Activated T-helper 2 cell treated with anti-CD3 and anti-CD28 coated beads, Interferon-gamma antibody, Interleukin-2, Interleukin-4, amounts not matched to agents 10 μg/mL and 5 μg/mL and 100 μg/mL, durations not matched to agents 14 hours and 24 hours and 36 hours (primary cell): ENCODE data around the gene THRAP3. TPM values are rescaled to one million over a fixed set of nuclear protein-coding genes. Genes with fewer than 3 reads are reported as not detected.
"Not testable (repeated sequence)": the region's sequence is repeated elsewhere in the genome, so short reads cannot be mapped to it uniquely, and the experiment has no call there.

Experiments
- DNase-seq: peaks from one replicate; pipeline ENCODE4 v3.0.0; 2021; ENCODE audit warnings: low spot score
- H3K27ac Mint-ChIP-seq: one replicate; pipeline ENCODE4 v1.8.0; 2021; ENCODE audit warnings: mixed read lengths
- H3K27me3 Mint-ChIP-seq: one replicate; pipeline ENCODE4 v1.8.0; 2021; ENCODE audit warnings: low read depth, mixed read lengths
- H3K36me3 Mint-ChIP-seq: one replicate; pipeline ENCODE4 v1.8.0; 2021; ENCODE audit warnings: low read depth, mixed read lengths
- H3K4me1 Mint-ChIP-seq: one replicate; pipeline ENCODE4 v1.8.0; 2021; ENCODE audit warnings: low read depth, mixed read lengths
- H3K4me3 Mint-ChIP-seq: one replicate; pipeline ENCODE4 v1.8.0; 2021; ENCODE audit warnings: low read depth, mild to moderate bottlenecking, moderate library complexity, mixed read lengths
- H3K9me3 Mint-ChIP-seq: one replicate; pipeline ENCODE4 v1.8.0; 2021; ENCODE audit warnings: mixed read lengths
- intact Hi-C: fragments of 100-400 bp; cut with micrococcal nuclease; formaldehyde crosslinking; loops from one replicate; pipeline ENCODE4 v1.15.1; 2023
- total RNA-seq: library from RNA; stranded (reverse); gene quantifications from 2 replicates; pipeline ENCODE4 v1.2.3, GENCODE V29; 2022

THRAP3 gene
- total RNA-seq = 159 and 164 TPM in 2 replicates

GRCh38 chr1:36223996-36224536 is at the start of gene THRAP3:
Gene THRAP3, plus strand, starts transcription at chr1:36224443. Its CDS starts 58,121 bp downstream, at chr1:36282564.
- Mint-ChIP-seq H3K27ac (peak within 1 kb of the TSS; percentile 100), H3K36me3 (peaks cover 33% of the 10 kb centered on the region), H3K9me3 (no peaks in the 10 kb centered on the region), H3K27me3 (no peaks in the 10 kb centered on the region), H3K4me1 (peaks cover 24% of the 10 kb centered on the region), H3K4me3 (peak within 1 kb of the TSS; percentile 96)
- peak; percentile 100 for DNase-seq
- intact Hi-C loops = loop anchor here (1.0 to 5.0 kb wide), 7 partner anchors 37 to 292 kb away; partner anchors contain the start of genes AGO3, SH3D21 and TRAPPC3

- Mint-ChIP-seq H3K27ac (no peak overlapping the region), H3K4me1 (peaks cover 4% of the 10 kb centered on the region), H3K4me3 (no peak overlapping the region), H3K27me3 (no peaks in the 10 kb centered on the region), H3K36me3 (peaks cover 77% of the 10 kb centered on the region), H3K9me3 (no peaks in the 10 kb centered on the region)
- intact Hi-C loops = no loop called here
- DNase-seq = no peak
These were observed 49.5 kb upstream of the THRAP3 start for GRCh38 chr1:36174713-36175112.

- Mint-ChIP-seq H3K4me1 (no peaks in the 10 kb centered on the region), H3K4me3 (no peak overlapping the region), H3K27me3 (no peaks in the 10 kb centered on the region), H3K9me3 (no peaks in the 10 kb centered on the region), H3K36me3 (peaks cover 81% of the 10 kb centered on the region), H3K27ac (no peak overlapping the region)
- intact Hi-C loops = no loop called here
- no peak for DNase-seq
These were observed 48.8 kb upstream of the THRAP3 start for GRCh38 chr1:36175137-36176095.

- intact Hi-C loops = no loop called here
- DNase-seq = no peak
- Mint-ChIP-seq H3K4me1 (no peaks in the 10 kb centered on the region), H3K9me3 (no peaks in the 10 kb centered on the region), H3K27me3 (no peaks in the 10 kb centered on the region), H3K27ac (no peak overlapping the region), H3K4me3 (no peak overlapping the region), H3K36me3 (peaks cover 81% of the 10 kb centered on the region)
These were observed 47.9 kb upstream of the THRAP3 start for GRCh38 chr1:36176106-36176949.

- H3K9me3 Mint-ChIP-seq = no peaks in the 10 kb centered on the region
- H3K27me3 Mint-ChIP-seq = no peaks in the 10 kb centered on the region
- intact Hi-C loops = no loop called here
- no peak for DNase-seq
- H3K4me1 Mint-ChIP-seq = no peaks in the 10 kb centered on the region
- H3K4me3 Mint-ChIP-seq = no peak overlapping the region
- H3K27ac Mint-ChIP-seq = no peak overlapping the region
- H3K36me3 Mint-ChIP-seq = peaks cover 71% of the 10 kb centered on the region
These were observed 46.4 kb upstream of the THRAP3 start for GRCh38 chr1:36177589-36178431.

GRCh38 chr1:36178471-36179219 is 45.6 kb upstream of the THRAP3 start:
- DNase-seq = no peak
- H3K9me3 Mint-ChIP-seq = no peaks in the 10 kb centered on the region
- no peaks in the 10 kb centered on the region for H3K4me1 Mint-ChIP-seq
- peaks cover 64% of the 10 kb centered on the region for H3K36me3 Mint-ChIP-seq
- H3K4me3 Mint-ChIP-seq = no peak overlapping the region
- H3K27ac Mint-ChIP-seq = no peak overlapping the region
- H3K27me3 Mint-ChIP-seq = no peaks in the 10 kb centered on the region
- intact Hi-C loops = no loop called here

- Mint-ChIP-seq H3K4me3 (no peak overlapping the region), H3K4me1 (no peaks in the 10 kb centered on the region), H3K9me3 (no peaks in the 10 kb centered on the region), H3K36me3 (peaks cover 58% of the 10 kb centered on the region), H3K27me3 (no peaks in the 10 kb centered on the region), H3K27ac (no peak overlapping the region)
- intact Hi-C loops = no loop called here
- DNase-seq = no peak
These were observed 45.0 kb upstream of the THRAP3 start for GRCh38 chr1:36179220-36179600.

GRCh38 chr1:36182734-36183133 is 41.5 kb upstream of the THRAP3 start:
- H3K9me3 Mint-ChIP-seq = no peaks in the 10 kb centered on the region
- H3K27me3 Mint-ChIP-seq = no peaks in the 10 kb centered on the region
- DNase-seq = no peak
- intact Hi-C loops = no loop called here
- peaks cover 2% of the 10 kb centered on the region for H3K4me1 Mint-ChIP-seq
- H3K27ac Mint-ChIP-seq = no peak overlapping the region
- H3K36me3 Mint-ChIP-seq = peaks cover 30% of the 10 kb centered on the region
- H3K4me3 Mint-ChIP-seq = no peak overlapping the region

- intact Hi-C loops = no loop called here
- H3K27me3 Mint-ChIP-seq = no peaks in the 10 kb centered on the region
- H3K36me3 Mint-ChIP-seq = peaks cover 27% of the 10 kb centered on the region
- no peak overlapping the region for H3K4me3 Mint-ChIP-seq
- H3K27ac Mint-ChIP-seq = no peak overlapping the region
- no peaks in the 10 kb centered on the region for H3K9me3 Mint-ChIP-seq
- H3K4me1 Mint-ChIP-seq = peaks cover 5% of the 10 kb centered on the region
- no peak for DNase-seq
These were observed 40.9 kb upstream of the THRAP3 start for GRCh38 chr1:36183309-36183856.

- peaks cover 5% of the 10 kb centered on the region for H3K4me1 Mint-ChIP-seq
- H3K36me3 Mint-ChIP-seq = no peaks in the 10 kb centered on the region
- intact Hi-C loops = loop anchor here (1.0 to 5.0 kb wide), 4 partner anchors 34 to 97 kb away; partner anchors contain the start of genes THRAP3 and TRAPPC3
These were observed 36.2 kb upstream of the THRAP3 start for GRCh38 chr1:36187800-36188593.

GRCh38 chr1:36196805-36197204 is 27.4 kb upstream of the THRAP3 start:
- H3K9me3 Mint-ChIP-seq, H3K27ac Mint-ChIP-seq, H3K4me3 Mint-ChIP-seq, H3K36me3 Mint-ChIP-seq, intact Hi-C loops, H3K4me1 Mint-ChIP-seq, DNase-seq, H3K27me3 Mint-ChIP-seq: not testable (repeated sequence)

More at GRCh38 chr1:36187800-36188593, 36.2 kb upstream of the THRAP3 start:
- H3K27me3 Mint-ChIP-seq = no peaks in the 10 kb centered on the region
- H3K4me3 Mint-ChIP-seq = no peak overlapping the region
- DNase-seq = peak; percentile 69
- H3K9me3 Mint-ChIP-seq = no peaks in the 10 kb centered on the region
- peak overlapping the region; percentile 70 for H3K27ac Mint-ChIP-seq
